HG03520 (cell line): Measurements from ENCODE around the gene EOLA1.
"Not testable (repeated sequence)": the region's sequence is repeated elsewhere in the genome, so short reads cannot be mapped to it uniquely, and the experiment has no call there.

Experiments
- ATAC-seq: cut with Tn5 transposase; IDR thresholded peaks from one replicate; pipeline ENCODE4 v1.9.1; 2021; ENCODE audit warnings: mild to moderate bottlenecking, moderate library complexity; ENCODE audit not compliant: unreplicated experiment

The EOLA1 gene

DNA sequence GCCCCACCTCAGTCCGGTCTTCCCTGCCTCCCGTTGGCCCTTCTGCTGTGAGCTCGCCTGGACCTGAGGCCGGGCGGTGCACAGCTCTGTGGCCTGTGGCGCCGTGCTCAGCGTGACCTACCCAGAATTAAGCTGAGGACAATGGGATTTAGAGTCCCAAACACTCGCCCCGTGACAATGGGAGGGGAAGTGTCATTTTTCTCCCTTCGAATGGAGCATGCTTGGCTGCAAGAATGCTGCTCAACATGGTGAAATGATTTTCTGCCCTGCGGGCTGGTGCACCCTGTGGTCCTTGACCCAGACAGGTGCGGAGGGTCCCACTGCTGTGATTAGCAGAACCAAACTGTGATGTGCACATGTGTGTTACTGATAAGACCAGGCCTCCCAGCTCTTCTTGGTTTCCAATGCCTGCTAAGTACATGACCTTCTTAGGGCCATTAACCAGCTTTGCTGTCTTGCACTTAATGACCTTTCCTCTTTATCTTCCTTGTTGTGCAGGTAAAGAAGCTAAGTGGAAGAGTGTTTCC, 772 bp downstream of the EOLA1 start:
- no peak for ATAC-seq

DNA sequence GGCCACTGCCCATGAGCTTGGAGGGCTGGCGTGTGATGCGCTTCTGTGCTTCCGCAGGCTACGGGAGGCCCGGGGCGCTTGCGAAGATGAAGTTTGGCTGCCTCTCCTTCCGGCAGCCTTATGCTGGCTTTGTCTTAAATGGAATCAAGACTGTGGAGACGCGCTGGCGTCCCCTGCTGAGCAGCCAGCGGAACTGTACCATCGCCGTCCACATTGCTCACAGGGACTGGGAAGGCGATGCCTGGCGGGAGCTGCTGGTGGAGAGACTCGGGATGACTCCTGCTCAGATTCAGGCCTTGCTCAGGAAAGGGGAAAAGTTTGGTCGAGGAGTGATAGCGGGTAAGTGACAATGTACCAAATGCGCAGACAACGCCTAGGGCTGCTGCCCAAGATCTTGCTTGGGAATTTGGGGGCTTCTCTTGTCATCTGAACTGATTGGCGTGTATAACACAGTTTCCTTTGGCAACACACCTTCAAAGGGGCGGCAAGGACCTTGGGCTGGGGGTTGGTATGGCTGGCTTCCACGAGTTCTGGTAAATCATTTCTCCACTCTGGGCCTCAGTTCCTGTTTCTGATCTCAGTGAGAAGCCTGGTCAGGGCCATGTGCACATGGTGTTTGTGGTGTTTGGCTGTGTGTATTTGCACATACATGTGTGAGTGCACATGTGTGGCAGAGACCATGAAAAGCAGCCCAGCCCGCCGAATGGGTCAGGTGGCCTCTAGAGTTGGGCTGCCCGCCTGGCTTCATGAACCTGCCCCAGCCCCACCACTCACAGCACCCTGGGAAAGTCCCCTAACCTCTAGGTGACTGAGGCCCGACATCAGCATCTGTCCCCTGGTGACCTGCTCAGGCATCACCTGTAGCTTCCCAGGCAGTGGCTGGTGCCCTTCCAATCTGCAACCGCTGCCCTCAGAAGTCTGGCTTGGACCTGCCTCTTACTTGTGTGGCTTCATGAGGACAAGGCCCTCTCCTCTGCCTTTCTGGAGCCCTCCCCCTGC, 5.0 kb downstream of the EOLA1 start:
- ATAC-seq: not testable (repeated sequence)

DNA sequence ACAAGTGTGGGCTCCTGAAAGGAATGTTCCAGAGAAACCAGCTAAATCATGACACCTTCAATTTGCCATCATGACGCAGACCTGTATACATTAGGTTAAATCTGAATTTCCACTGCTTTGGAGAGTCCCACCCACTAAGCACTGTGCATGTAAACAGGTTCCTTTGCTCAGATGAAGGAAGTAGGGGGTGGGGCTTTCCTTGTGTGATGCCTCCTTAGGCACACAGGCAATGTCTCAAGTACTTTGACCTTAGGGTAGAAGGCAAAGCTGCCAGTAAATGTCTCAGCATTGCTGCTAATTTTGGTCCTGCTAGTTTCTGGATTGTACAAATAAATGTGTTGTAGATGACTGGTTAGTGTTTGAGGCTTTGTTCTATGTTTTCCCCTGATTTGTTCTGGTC, 6.2 kb downstream of the EOLA1 start:
- ATAC-seq: not testable (repeated sequence)

DNA sequence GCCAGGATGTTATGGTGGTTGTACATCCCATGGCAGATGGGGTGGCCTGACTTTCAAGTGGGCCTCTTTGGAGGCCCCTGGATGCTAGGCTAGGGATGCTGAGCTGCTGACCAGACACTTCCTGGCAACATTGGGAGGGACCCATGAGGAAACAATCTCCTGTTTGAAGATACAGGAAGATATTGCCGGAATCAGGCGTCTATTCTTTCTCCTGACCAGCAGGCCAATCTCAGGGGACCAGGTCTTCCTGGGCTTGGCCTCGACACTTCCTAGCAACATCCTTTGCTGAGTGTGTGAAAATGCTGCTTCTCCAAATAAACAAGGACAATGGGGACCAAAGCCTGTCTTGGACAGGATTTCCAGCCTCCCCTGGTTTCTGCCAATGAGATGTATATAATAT, 7.0 kb downstream of the EOLA1 start:
- not testable (repeated sequence) for ATAC-seq

DNA sequence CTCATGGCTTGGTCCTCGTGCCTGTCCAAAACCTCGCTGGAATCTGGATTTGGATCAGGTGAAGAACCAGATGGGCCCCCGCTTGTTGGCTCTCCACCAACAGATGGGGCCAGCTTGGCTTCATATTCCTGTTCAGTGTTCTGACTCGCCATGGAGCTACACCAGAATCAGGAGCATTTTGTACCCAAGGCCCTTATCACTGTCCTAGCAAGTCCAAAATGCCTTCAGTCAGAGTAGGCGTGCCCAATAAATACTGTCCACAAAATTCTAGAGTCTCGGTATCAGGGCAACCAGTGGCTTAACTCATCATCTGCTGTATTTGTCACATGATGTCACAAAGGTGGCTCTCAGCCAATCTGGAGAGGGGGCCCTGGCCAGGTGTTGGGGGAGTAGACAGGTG, 8.9 kb downstream of the EOLA1 start, which contains the start of gene HSFX3:
Gene HSFX3, minus strand, starts transcription at position 224 of the 400 bp plus-strand sequence. Its CDS starts 72 bp downstream, at position 152.
- ATAC-seq: not testable (repeated sequence)

DNA sequence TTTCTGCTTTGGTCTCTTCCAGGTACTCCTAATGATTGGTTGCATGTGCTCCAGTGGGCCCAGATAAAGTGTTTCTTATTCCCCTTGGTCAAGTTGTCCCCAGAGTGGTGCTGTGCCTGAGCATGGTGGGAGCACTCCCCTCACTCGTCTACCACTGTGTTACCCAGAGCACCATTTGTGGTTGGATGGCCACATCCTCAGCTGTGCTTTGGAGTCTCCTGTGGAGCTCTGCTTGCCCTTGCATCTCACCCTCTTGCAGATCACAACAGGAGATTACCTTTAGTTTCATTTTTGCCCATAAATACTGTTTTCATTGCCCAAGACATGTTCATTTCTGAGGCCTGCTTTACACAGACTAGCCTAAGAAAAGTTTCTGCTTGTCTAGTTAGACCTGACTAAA, 9.6 kb downstream of the EOLA1 start:
- ATAC-seq: not testable (repeated sequence)

DNA sequence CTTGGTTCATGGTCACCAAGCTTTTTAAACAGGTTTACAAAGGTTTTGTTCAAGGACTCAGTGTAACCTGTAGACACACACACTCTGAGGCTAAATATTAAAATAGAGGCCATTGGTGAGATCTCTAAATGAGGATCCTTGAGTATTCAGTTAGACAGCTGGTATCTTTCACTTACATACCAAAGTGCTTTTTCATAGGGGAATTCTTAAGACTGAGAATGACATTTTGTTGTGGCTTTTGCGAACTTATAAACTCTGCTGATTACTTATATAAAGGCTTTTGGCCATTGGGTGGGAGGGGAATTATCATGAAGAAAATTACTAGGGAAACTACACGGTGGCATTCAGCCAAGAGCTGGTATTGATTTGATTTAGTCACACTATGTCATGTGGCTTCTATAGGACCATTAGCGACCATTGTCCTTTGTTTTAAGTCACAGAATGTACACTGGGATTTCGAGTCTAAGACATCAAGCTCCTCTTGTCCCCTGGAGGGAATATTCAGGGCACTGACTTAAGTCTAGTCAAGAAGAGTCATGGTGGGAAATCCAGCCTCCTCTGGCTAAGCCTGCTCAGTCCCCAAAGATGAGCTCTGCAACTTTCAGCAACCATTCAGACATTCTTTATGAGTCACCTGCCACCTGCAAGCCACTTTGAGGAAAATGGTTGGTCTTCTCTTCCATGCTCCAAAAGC, 10.6 kb downstream of the EOLA1 start:
- ATAC-seq: not testable (repeated sequence)

DNA sequence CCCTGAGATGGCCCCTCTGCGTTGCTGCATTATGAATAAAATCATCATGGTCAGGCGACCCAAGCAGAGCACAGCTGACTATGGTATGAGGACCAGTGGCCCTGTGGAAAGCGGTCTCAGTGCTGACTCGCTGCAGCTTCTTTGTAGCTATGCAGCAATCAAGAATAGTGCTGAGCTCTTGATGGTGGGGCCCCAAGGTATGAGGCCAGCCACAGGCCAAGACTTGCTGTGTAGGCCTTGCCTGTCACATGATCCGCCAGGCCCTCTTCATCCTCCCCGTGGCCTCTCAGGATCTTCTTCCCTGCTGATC, 11.1 kb downstream of the EOLA1 start:
- not testable (repeated sequence) for ATAC-seq

DNA sequence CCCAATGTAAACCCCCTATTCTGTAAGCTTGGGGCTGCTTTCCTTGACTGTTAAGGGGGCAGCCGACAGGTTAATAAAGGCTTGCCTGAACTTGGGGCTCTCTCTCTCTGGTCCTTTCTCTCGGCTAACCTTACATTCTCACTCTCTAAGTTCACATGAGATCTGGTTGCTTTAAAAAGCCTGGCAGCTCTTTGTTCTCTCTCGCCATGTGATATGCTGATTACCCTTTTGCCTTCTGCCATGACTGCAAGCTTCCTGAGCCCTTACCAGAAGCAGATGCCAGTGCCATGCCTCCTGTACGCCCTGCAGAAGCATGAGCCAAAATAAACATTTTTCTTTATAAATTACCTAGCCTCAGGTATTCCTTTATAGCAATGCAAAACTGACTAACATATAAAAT, 14.4 kb downstream of the EOLA1 start:
- ATAC-seq: not testable (repeated sequence)

DNA sequence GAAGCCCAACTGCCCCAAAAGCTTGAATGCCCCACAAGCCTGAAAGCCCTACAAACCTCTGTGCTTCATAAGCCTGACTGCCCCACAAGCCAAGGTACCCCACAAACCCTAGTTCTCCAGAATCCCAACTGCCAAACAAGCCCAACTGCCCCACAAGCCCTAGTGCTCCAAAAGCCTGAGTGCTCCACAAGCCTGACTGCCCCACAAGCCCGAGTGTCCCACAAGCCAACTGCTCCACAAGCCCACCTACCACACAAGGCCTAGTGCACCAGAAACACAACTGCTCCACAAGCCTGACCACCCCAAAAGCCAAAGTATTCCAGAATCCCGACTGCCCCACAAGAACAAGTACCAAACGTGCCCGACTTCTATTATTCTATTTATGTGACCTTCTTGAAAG, 22.5 kb downstream of the EOLA1 start:
- ATAC-seq: no peak

DNA sequence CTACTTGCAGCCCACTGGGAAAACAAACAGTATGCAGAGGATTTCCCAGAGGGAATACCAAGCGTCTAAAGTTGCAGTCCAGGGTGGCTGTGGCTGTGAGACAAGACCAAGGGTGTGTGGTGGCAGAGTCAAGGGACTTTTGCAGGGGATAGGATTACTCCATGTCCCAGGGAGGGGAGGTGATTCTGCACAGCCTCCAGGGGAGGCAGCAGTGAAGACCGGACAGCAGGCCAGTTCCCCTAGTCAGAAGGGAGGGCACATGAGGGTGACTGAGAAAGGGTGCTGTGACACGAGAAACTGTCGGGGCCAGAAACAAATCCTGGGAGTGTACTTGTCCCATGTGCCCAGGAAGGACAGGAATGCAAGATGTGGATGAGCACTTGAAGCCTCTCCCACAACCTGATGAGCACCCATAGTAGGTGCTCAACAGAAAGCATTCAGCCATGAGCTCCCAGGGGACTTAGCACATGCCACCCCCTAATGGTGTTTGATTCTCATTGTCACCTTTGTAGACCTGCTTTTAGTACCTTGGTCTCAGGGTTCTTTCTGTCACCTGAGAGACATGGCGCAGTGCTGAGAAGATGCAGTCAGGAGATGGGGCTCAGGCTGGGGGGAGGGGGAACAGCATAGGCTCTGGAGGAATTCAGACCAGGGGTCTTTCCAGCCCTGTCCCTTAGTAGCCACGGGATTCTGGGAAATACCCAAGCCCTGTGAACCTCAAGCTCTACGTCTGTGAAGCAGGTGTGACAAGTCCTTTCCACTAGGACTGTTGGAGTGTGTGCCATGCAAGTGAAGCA, 27.0 kb downstream of the EOLA1 start:
- no peak for ATAC-seq

DNA sequence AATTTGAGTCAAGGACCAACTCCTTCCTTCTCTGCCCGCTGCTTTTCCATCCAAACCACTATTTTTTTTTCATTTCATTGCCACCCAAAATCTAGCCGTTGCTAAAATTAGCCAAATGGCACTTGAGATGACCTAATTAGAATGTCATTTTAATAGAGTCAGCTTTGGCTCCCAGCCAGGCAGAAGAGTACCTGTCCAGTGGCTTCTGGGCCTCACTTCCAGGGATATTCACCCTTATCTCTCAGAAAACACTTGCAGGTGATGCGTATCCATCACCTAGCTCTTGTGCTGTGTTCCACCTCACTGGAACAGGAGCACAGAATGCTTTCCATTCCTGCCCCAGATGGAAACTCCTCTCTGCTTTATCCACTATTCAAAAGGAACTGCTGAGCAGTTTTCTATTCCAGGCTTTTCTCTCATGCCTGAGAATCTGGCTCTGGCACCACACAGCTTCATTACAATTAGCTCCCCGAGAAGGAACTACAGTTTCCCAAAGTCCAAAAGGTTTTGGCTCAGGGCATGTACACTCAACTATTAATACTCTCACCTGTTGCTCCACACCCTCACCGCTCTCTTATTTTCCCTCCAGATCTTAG, 28.0 kb downstream of the EOLA1 start:
- ATAC-seq: no peak

DNA sequence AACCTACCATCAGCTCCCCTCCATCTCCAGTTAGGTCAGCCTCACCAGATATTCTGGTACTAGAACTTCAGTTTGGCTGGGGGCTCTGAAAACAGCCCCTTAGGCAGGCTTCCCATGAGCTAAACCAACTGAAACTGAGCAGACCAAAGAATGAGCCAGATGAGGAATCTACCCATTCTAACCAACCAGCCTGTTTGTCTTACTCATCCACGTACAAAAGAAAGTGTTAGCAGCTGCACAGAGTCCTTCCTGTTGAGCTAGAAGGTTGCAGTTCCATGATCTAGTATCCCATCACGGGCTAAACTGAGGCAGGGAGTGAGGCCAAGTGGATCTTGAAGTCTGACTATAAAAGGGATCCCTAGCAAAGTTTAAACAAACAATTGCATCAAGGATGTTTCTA, 29.0 kb downstream of the EOLA1 start:
- ATAC-seq: no peak

DNA sequence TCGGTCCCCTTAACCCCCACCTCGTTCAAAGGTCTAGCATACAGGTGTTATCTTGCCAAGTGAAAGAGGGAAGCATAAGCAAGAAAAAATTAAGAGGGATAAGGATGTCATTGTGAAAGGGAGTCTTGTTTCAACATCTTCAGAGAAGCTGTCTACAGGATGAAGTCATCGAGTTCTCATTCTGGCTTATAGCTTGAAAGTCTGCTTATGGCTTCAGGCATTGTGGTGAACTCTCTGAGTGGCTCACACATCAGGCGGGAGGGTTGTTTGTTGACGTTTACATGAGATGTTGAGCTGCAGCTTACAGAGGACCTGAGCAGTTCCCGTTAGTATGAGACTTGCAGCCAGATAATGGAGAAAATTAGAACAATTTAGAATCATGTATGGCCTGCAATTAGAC, 29.9 kb downstream of the EOLA1 start:
- ATAC-seq: no peak

DNA sequence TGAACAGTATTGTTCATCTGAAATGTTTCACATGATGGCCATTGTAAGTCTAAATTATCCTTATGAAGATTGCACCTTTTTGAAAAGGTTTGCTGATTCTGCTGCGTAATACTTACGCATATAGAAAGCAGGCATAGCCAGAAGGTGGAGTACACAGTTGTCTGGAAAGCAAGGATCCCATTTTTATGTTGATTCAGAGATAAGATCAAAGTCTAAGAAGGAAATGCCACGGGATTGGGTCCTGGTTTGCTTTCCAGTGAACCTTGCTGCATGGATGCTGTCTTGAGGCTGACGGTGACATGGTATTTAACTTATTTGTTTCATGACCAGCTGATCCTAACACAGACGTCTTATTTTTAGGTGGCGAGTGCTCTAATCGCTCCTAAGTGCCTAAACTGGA, 31.0 kb downstream of the EOLA1 start:
- ATAC-seq: no peak

DNA sequence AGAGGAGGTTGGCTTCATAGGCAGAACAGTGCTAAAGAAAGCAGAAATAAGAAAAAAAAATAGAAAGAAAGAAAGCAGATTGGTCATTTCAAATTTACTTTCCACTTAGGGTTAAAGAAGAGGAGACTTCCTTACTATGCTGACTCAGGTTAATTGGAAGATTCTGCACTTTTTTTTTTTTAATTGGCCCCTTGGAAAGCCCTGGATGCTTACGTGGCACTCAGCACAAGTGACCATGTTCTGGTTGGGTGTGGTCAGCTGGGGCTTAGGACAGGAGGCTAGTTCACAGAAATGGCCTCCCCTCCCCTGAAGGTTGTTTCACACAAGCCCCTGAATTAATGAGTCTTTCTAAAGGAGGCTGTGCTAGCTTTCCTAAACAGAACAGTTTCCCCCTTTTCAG, 31.9 kb downstream of the EOLA1 start:
- ATAC-seq: no peak

DNA sequence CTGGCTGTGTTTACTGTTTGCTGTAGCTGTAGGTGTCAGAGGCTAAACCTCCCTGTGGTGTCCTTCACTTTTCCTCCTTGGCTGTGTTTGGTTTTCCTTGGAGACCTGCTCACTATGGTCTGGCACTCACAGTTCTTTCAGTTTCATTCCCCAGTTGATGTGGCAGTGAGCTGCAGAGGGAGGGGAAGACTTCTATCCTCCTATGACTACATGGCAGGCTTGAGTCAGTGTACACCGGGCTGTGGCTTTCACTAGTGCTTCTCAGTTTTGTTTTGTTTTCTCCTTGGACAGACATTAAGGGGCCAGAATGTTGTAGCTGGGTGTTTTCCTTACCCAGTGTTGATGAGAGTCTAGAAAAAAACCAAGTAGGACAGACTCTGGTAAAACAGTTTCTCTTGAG, 32.6 kb downstream of the EOLA1 start:
- peak; percentile 100 for ATAC-seq

DNA sequence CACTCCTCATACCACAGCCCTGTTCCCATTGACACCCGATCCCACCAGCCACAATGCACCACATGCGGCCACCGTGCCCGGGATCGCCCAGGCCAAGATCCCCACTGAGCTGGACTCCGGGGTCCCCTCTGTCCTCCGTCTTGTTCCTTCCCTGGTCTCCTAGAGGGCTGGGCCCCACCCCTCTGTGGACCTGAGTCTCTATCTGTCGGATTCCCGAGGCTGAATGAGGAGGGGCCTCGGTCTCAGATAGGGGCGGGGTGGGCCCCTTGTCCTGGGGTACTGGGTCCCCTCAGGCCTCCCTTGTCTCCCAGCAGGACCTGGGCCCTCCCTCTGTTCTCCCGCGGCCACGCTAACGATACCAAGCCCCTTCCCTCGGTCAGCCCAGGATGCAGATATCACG, 44.8 kb downstream of the EOLA1 start:
- not testable (repeated sequence) for ATAC-seq

DNA sequence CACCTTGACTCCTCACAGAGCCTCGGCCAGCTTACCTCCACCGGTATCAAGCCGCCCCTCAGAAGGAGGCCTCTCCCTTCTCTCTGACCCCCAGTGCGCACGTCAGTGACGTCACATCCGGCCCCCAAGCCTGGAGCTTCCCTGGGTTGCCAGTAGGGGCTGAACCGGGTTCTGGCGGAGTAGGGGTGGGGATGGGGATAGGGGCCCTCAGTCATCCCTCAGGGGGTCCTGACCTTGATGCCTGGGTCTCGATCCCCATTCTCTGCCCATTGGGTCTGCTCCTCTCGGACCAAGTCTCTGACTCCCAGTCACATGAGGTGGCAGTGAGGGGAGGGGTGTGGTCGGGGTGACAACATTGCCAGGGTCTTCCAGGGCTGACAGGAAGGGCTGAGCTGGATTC, 46.5 kb downstream of the EOLA1 start, which contains the start of gene MAGEA9B:
Gene MAGEA9B, minus strand, starts transcription at position 101 of the 400 bp plus-strand sequence. CDS start 4,280 bp downstream, outside the sequence.
- not testable (repeated sequence) for ATAC-seq

DNA sequence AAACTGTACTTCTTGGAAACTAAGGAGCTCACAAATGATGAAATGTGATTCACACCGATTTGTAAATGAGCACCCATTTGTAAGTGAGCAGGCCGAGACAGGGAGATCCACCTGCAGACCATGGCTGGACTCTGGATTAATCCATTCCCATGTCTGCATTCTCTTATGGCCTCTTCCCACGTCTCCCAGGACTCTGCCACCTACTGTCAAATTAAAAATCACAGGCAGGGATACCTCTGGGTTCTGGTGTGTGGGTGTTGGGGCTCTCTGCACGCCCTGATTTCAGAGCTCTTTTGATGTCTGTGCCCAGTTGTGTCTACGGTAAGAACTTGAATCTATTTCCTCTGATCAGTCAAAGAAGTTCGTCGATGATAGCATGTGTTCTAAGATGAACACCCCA, 50.2 kb downstream of the EOLA1 start:
- not testable (repeated sequence) for ATAC-seq
